Measurements from ENCODE around the gene ALG9.

The ALG9 gene

GRCh38 chr11:111782109-111782741 lies 89.2 kb downstream of the ALG9 start (continued):
- TF ChIP-seq PRDM4 (tag by site-specific recombination; IDR thresholded peaks at IDR 0.05) (no peak), ZNF433 (tag by site-specific recombination; IDR thresholded peaks at IDR 0.05; ENCODE audit: low read depth) (no peak), ZNF140 (tag by site-specific recombination; IDR thresholded peaks at IDR 0.05) (no peak), MYNN (tag by site-specific recombination; IDR thresholded peaks at IDR 0.05; ENCODE audit: borderline replicate concordance) (no peak), ZNF518A (tag by site-specific recombination; conservative IDR thresholded peaks at IDR 0.05; ENCODE audit: low read depth) (no peak), ZNF571 (tag by site-specific recombination; IDR thresholded peaks at IDR 0.05) (no peak), ZNF623 (tag by site-specific recombination; IDR thresholded peaks at IDR 0.05) (no peak), ZNF510 (tag by site-specific recombination; IDR thresholded peaks at IDR 0.05; ENCODE audit: insufficient replicate concordance) (no peak), MEIS1 (CRISPR knock-in tag; IDR thresholded peaks at IDR 0.05; ENCODE audit: borderline replicate concordance) (no peak), ZNF311 (tag by site-specific recombination; IDR thresholded peaks at IDR 0.05; ENCODE audit: borderline replicate concordance) (no peak), ZNF2 (tag by site-specific recombination; IDR thresholded peaks at IDR 0.05) (no peak)

- Histone ChIP-seq H3K27ac (ENCODE audit: extremely low read depth, low read depth, low read length) (no peak overlapping the region), H3K4me1 (ENCODE audit: control insufficient read depth, insufficient read depth, low read length) (no peaks in the 10 kb centered on the region), H3K36me3 (ENCODE audit: control insufficient read depth in 2 of 2, insufficient read depth in 1 of 2, low read length in 2 of 2) (no peaks in the 10 kb centered on the region), H3K9me3 (ENCODE audit: control insufficient read depth, insufficient read depth, low read depth, low read length) (no peaks in the 10 kb centered on the region), H3K4me3 (ENCODE audit: low read depth, low read length) (no peak overlapping the region)
- ChIA-PET CTCF (interaction anchor here (0.6 to 5.3 kb wide), 11 partner anchors 11 to 325 kb away, joined by 3 to 38 read pairs (median 5); partner anchors contain the start of gene PPP2R1B), POLR2A (no interaction called here)
- TF ChIP-seq SALL2 (tag by site-specific recombination; IDR thresholded peaks at IDR 0.05; ENCODE audit: borderline replicate concordance) (no peak), ZNF837 (tag by site-specific recombination; IDR thresholded peaks at IDR 0.05) (no peak), ZNF140 (tag by site-specific recombination; IDR thresholded peaks at IDR 0.05) (no peak), REST (tag by site-specific recombination; IDR thresholded peaks at IDR 0.05) (no peak), ZNF791 (tag by site-specific recombination; IDR thresholded peaks at IDR 0.05) (no peak), PRDM1 (tag by site-specific recombination; IDR thresholded peaks at IDR 0.05) (no peak), ZNF362 (tag by site-specific recombination; IDR thresholded peaks at IDR 0.05) (no peak), ZNF488 (tag by site-specific recombination; IDR thresholded peaks at IDR 0.05) (no peak), ZNF324 (tag by site-specific recombination; IDR thresholded peaks at IDR 0.05) (no peak), ZNF645 (tag by site-specific recombination; IDR thresholded peaks at IDR 0.05) (no peak), ZNF138 (tag by site-specific recombination; IDR thresholded peaks at IDR 0.05; ENCODE audit: borderline replicate concordance) (no peak), GLI2 (tag by site-specific recombination; IDR thresholded peaks at IDR 0.05; ENCODE audit: borderline replicate concordance, low read depth) (no peak), ZNF571 (tag by site-specific recombination; IDR thresholded peaks at IDR 0.05) (no peak)
Measured at GRCh38 chr11:111779118-111779517, 92.3 kb downstream of the ALG9 start.

Measured in HEK293 (cell line).